Hepatocyte (in vitro differentiated cells): Measurements from ENCODE around the gene GRB10.

ENCODE experiments used
- CTCF ChIP-seq: fragments of 200-600 bp; sonication (generic); IDR thresholded peaks from 2 replicates; pipeline ENCODE4 v1.5.1; 2016; ENCODE audit warnings: antibody characterized with exemption, mild to moderate bottlenecking; ENCODE audit not compliant: poor library complexity
- EZH2 ChIP-seq: fragments of 200-600 bp; sonication (generic); IDR thresholded peaks from 2 replicates; pipeline ENCODE4 v1.6.1; 2016; ENCODE audit warnings: antibody characterized with exemption, mild to moderate bottlenecking, borderline replicate concordance

- TF ChIP-seq CTCF (no peak), EZH2 (no peak)
These were observed 179.4 kb downstream of the GRB10 start for GRCh38 chr7:50603287-50603686.
